ENCODE results near the gene SH2D6. TPM values are rescaled to one million over a fixed set of nuclear protein-coding genes. Genes with fewer than 3 reads are reported as not detected.
A peak's percentile ranks its signal among the peaks of the same experiment; 100 is the strongest.

Gene SH2D6
- total and polyA plus RNA-seq, 2 experiments from 2014 or later, result 0.27 to 2.8 TPM

DNA sequence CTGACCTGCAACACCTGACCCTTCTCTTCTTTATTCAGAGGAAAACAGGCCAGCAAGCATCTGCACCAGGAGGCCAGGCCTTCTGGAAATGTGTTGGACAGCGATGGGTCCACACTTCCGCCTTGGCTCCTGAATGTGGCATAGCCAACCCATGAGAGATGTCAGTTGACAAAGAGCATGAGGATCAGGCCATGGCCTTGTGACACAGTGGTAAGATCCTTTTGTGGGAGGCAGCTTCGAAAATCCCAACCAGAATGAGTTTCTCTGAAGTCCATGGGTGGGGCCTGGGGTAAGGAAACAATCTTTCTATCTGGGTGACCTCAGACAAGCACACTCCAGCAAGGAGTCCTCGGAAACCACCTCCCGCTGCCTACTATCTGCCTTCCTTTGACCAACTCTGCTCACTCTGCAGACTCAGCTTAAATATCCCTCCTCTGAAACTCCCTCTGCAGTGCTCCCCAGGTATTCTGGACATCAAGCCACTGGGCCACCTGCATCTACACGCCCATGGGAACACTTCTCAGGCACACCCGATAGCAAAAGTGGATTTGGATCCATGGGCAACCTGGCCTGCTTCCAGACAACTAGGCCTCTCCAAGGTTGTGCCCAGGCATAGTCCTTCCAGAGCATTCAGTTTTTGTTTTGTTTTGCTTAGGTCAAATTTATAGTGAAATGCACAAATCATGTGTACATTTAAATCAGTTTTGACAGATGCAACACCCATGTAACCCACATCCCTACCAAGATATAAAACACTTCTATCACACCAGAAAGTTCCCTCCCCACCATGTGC lies 3.6 kb upstream of the SH2D6 start:
- Histone ChIP-seq H3K27me3 (no peaks in the 10 kb centered on the region), H3K9me3 (ENCODE audit: low read depth) (no peaks in the 10 kb centered on the region), H3K4me1 (ENCODE audit: insufficient read depth) (peaks cover 36% of the 10 kb centered on the region), H3K4me3 (no peak overlapping the region), H3K79me2 (peaks cover 15% of the 10 kb centered on the region), H3K9me2 (replicated peaks; ENCODE audit: insufficient read depth) (no peaks in the 10 kb centered on the region), H3K4me2 (peak overlapping the region; percentile 80), H3K36me3 (replicated peaks; ENCODE audit: insufficient read depth, low read depth) (no peaks in the 10 kb centered on the region), H3K27ac (peak overlapping the region; percentile 85), H2AFZ (no peak overlapping the region), H4K20me1 (ENCODE audit: insufficient read depth, poor library complexity, severe bottlenecking) (no peaks in the 10 kb centered on the region)
- no peak for TF ChIP-seq EZH2phosphoT487 (IDR thresholded peaks at IDR 0.05; ENCODE audit: low read depth, severe bottlenecking, unreplicated experiment)
- 95% methylated on average over 7 of the region's 7 CpGs for WGBS (ENCODE audit: low lambda C conversion rate, missing lambda C conversion rate)
- no peak for DNase-seq (ENCODE audit: low spot score)

DNA sequence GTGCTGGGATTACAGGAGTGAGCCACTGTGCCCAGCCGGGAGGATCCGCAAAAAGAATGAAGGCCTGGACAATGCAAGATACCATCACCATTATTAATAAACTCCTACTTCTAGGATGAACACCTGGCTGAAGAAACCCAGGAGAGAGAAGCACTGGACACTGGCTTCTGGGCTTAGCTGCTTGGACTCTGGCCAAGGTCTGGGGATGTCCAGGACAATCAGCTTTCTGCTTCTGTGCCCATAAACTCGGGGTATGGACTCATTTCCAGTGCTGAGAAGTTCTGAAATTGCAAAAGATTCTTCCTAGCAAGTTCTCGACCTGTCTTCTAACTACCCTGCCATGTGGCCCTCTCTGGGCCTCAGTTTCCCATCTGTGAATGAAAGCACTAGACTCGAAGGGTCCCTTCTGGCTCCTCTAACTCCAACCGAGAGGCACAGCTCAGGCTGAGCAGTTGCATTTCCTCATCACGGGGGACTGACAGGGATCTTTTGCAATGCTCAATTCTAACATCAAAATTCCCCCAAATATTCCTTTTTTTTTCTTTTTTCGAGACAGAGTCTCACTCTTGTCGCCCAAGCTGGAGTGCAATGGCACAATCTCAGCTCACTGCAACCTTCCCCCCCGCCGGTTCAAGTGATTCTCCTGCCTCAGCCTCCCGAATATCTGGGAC lies 2.4 kb upstream of the SH2D6 start:
- Histone ChIP-seq H3K9me2 (replicated peaks; ENCODE audit: insufficient read depth) (no peaks in the 10 kb centered on the region), H3K9me3 (ENCODE audit: low read depth) (no peaks in the 10 kb centered on the region), H3K4me2 (no peak overlapping the region), H3K36me3 (replicated peaks; ENCODE audit: insufficient read depth, low read depth) (no peaks in the 10 kb centered on the region), H3K79me2 (peaks cover 6% of the 10 kb centered on the region), H2AFZ (no peak overlapping the region), H3K4me1 (ENCODE audit: insufficient read depth) (peaks cover 34% of the 10 kb centered on the region), H3K27ac (no peak overlapping the region), H3K27me3 (no peaks in the 10 kb centered on the region), H3K4me3 (no peak overlapping the region), H4K20me1 (ENCODE audit: insufficient read depth, poor library complexity, severe bottlenecking) (no peaks in the 10 kb centered on the region)
- no peak for TF ChIP-seq EZH2phosphoT487 (IDR thresholded peaks at IDR 0.05; ENCODE audit: low read depth, severe bottlenecking, unreplicated experiment)
- TF ChIP-seq EZH2 (IDR thresholded peaks at IDR 0.05; ENCODE audit: borderline replicate concordance), result no peak
- TF ChIP-seq, protein P1, sequence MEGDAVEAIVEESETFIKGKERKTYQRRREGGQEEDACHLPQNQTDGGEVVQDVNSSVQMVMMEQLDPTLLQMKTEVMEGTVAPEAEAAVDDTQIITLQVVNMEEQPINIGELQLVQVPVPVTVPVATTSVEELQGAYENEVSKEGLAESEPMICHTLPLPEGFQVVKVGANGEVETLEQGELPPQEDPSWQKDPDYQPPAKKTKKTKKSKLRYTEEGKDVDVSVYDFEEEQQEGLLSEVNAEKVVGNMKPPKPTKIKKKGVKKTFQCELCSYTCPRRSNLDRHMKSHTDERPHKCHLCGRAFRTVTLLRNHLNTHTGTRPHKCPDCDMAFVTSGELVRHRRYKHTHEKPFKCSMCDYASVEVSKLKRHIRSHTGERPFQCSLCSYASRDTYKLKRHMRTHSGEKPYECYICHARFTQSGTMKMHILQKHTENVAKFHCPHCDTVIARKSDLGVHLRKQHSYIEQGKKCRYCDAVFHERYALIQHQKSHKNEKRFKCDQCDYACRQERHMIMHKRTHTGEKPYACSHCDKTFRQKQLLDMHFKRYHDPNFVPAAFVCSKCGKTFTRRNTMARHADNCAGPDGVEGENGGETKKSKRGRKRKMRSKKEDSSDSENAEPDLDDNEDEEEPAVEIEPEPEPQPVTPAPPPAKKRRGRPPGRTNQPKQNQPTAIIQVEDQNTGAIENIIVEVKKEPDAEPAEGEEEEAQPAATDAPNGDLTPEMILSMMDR (IDR thresholded peaks at IDR 0.05; ENCODE audit: poor library complexity), result no peak
- DNase-seq (ENCODE audit: low spot score), result no peak
- 92% methylated on average over 12 of the region's 12 CpGs for WGBS (ENCODE audit: low lambda C conversion rate, missing lambda C conversion rate)

DNA sequence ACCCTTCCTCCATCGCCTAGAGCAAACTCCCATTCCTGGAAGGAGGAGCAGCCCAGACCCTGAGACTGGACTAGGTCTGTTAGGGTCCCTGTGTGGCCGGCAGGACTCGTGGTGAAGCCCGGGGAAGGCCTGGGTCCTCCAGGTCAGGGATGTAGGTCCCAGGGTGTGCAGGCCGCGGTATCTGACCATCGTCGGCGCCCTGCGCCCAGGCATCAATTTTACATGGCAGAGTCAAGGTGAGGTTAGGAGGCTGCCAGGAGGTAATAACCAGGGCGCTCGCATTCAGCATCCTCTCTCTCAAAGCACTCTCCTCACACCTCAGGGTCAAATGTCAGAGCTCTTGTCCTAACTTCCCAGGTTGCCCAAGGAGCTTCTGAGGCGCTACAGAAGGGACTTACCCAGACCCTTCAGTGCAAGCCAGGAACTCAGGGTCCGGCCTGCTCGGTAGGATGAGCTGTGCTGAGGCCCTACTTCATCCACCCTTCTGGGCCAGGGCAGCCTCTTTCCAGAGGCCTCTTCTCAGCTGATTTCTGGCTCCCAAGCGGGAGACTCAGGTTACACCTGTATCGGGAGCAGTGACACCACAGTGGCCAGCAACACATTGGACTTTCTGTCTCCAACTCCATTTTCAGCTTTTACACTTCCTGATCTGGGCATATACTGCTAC lies 628 bp downstream of the SH2D6 start:
- H3K4me2 ChIP-seq, result peak overlapping the region; percentile 82
- TF ChIP-seq, protein P1 (IDR thresholded peaks at IDR 0.05; ENCODE audit: poor library complexity), result no peak
- TF ChIP-seq EZH2phosphoT487 (IDR thresholded peaks at IDR 0.05; ENCODE audit: low read depth, severe bottlenecking, unreplicated experiment) (no peak), EZH2 (IDR thresholded peaks at IDR 0.05; ENCODE audit: borderline replicate concordance) (no peak)
- H3K27ac ChIP-seq, result peak overlapping the region; percentile 95
- H3K79me2 ChIP-seq, result peaks cover 3% of the 10 kb centered on the region
- no peaks in the 10 kb centered on the region for H3K9me2 ChIP-seq (replicated peaks; ENCODE audit: insufficient read depth)
- H3K9me3 ChIP-seq (ENCODE audit: low read depth), result no peaks in the 10 kb centered on the region
- 76% methylated on average over 17 of the region's 17 CpGs for WGBS (ENCODE audit: low lambda C conversion rate, missing lambda C conversion rate)
- peak overlapping the region; percentile 68 for H2AFZ ChIP-seq
- no peaks in the 10 kb centered on the region for H3K36me3 ChIP-seq (replicated peaks; ENCODE audit: insufficient read depth, low read depth)
- no peak for DNase-seq (ENCODE audit: low spot score)
- H4K20me1 ChIP-seq (ENCODE audit: insufficient read depth, poor library complexity, severe bottlenecking), result no peaks in the 10 kb centered on the region
- H3K27me3 ChIP-seq, result no peaks in the 10 kb centered on the region
- H3K4me3 ChIP-seq, result peak overlapping the region; percentile 35
- peaks cover 47% of the 10 kb centered on the region for H3K4me1 ChIP-seq (ENCODE audit: insufficient read depth)
